Upper lobe of left lung (tissue), 6 donors: ENCODE results near the gene EVL. TPM values are rescaled to one million over a fixed set of nuclear protein-coding genes. Genes with fewer than 3 reads are reported as not detected.

Experiments
- ATAC-seq, 2 donors: fragments of 200-7000 bp; cut with Tn5 transposase; one replicate each; pipeline ENCODE4 v1.9.1; 2022; ENCODE audit warnings: mild to moderate bottlenecking in 2 of 2, moderate library complexity in 2 of 2; ENCODE audit not compliant: low FRiP score in 2 of 2
- DNase-seq, 2 donors: peaks; one replicate each; pipeline ENCODE4 v3.0.0-alpha.2; 2019 to 2020
- H3K27ac ChIP-seq, 4 donors: fragments of 200-600 bp; sonication (generic); one replicate each; pipeline ENCODE4 v1.5.1; 2016 to 2019
- H3K27me3 ChIP-seq, 4 donors: fragments of 200-600 bp; sonication (generic); one replicate each; pipeline ENCODE4 v1.5.1; 2017 to 2019
- H3K36me3 ChIP-seq, 4 donors: fragments of 200-600 bp; sonication (generic); one replicate each; pipeline ENCODE4 v1.5.1; 2016 to 2019
- H3K4me1 ChIP-seq, 4 donors: fragments of 200-600 bp; sonication (generic); one replicate each; pipeline ENCODE4 v1.5.1; 2018 to 2019
- H3K4me3 ChIP-seq, 4 donors: fragments of 200-600 bp; sonication (generic); one replicate each; pipeline ENCODE4 v1.5.1; 2017 to 2019; ENCODE audit warnings: mild to moderate bottlenecking in 2 of 4, moderate library complexity in 1 of 4
- H3K9me3 ChIP-seq, 4 donors: fragments of 200-600 bp; sonication (generic); one replicate each; pipeline ENCODE4 v1.5.1; 2018 to 2019
- EP300 ChIP-seq, 4 donors: sonication (generic); formaldehyde crosslinking; IDR thresholded peaks; one replicate each; pipeline ENCODE4 v1.5.1; 2017; ENCODE audit warnings: antibody characterized with exemption in 4 of 4, control low read depth in 2 of 4
- POLR2A ChIP-seq, 4 donors: fragments of 450-650 bp; IDR thresholded peaks; one replicate each; pipeline ENCODE4 v1.5.1; 2016 to 2017; ENCODE audit warnings: antibody characterized with exemption in 4 of 4, mild to moderate bottlenecking in 2 of 4
- POLR2AphosphoS5 ChIP-seq, 2 donors: sonication (generic); formaldehyde crosslinking; IDR thresholded peaks; one replicate each; pipeline ENCODE4 v1.5.1; 2017; ENCODE audit warnings: antibody characterized with exemption in 2 of 2
- WGBS, 2 donors: methylation state at CpG; one replicate each; pipeline ENCODE4 v1.1.5; 2017 to 2018; 5-methylcytosine and 5-hydroxymethylcytosine counted together
- total RNA-seq, 6 donors: library from RNA; depleted of rRNA in 4 of 6; stranded (reverse); fragments of >200 nt in 4 of 6; gene quantifications; one replicate each; pipeline versions ENCODE4 v1.1.0 to v1.2.1, GENCODE V29; 2016 to 2021
- TF ChIP-seq, protein P1 (sequence below), 6 experiments: fragments of 450-650 bp in 4 of 6; fragments of 200-600 bp in 2 of 6; sonication (generic) in 2 of 6; IDR thresholded peaks; one replicate each; pipeline ENCODE4 v1.5.1; 2016 to 2019; ENCODE audit warnings: antibody characterized with exemption in 6 of 6
- donor health status: DM: no; HTN: no; CAD: no; lungs with moderate emphysema.
- donor health status: DM: no; HTN: yes; CAD: no; lungs with severe emphysema.

The EVL gene
- total RNA-seq, 6 donors from 2014 or later, result 69.6 to 222 (median 140) TPM

DNA sequence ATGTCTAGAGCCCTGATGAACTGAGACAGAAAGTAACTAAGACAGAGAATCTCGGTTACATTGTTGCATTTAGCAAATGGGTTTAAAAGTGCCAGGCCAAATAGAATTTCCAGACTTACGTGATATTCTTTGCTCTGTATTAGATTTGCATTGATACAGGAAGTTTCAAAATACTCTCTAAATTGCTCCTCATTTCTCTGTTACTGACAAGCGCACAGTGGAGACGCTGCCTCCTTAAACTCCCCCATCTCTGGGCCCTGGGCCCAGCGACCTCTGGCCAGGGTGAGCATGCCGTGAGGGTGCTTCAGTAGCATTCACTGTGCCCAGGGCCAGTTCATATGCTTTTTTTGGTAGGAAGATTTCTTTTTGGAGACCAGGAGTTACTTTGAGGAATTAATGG, 22.9 kb upstream of the EVL start:
- no peaks in the 10 kb centered on the region for H3K9me3 ChIP-seq
- 73 to 77% methylated on average over 6 of the region's 6 CpGs for WGBS, 2 donors
- ATAC-seq, result peak in 1 of 2 donors; percentile 24
- no peaks in the 10 kb centered on the region for H3K36me3 ChIP-seq
- H3K4me1 ChIP-seq, result peaks cover 0 to 9% (median 3%) of the 10 kb centered on the region in 4 donors
- H3K4me3 ChIP-seq, result no peak overlapping the region
- H3K27ac ChIP-seq, result no peak overlapping the region
- TF ChIP-seq POLR2AphosphoS5 (IDR thresholded peaks at IDR 0.05), result no peak
- no peak for TF ChIP-seq POLR2A (IDR thresholded peaks at IDR 0.05)
- no peak for TF ChIP-seq EP300 (IDR thresholded peaks at IDR 0.05)
- TF ChIP-seq, protein P1, sequence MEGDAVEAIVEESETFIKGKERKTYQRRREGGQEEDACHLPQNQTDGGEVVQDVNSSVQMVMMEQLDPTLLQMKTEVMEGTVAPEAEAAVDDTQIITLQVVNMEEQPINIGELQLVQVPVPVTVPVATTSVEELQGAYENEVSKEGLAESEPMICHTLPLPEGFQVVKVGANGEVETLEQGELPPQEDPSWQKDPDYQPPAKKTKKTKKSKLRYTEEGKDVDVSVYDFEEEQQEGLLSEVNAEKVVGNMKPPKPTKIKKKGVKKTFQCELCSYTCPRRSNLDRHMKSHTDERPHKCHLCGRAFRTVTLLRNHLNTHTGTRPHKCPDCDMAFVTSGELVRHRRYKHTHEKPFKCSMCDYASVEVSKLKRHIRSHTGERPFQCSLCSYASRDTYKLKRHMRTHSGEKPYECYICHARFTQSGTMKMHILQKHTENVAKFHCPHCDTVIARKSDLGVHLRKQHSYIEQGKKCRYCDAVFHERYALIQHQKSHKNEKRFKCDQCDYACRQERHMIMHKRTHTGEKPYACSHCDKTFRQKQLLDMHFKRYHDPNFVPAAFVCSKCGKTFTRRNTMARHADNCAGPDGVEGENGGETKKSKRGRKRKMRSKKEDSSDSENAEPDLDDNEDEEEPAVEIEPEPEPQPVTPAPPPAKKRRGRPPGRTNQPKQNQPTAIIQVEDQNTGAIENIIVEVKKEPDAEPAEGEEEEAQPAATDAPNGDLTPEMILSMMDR (IDR thresholded peaks at IDR 0.05), result no peak
- DNase-seq, result no peak
- no peaks in the 10 kb centered on the region for H3K27me3 ChIP-seq

DNA sequence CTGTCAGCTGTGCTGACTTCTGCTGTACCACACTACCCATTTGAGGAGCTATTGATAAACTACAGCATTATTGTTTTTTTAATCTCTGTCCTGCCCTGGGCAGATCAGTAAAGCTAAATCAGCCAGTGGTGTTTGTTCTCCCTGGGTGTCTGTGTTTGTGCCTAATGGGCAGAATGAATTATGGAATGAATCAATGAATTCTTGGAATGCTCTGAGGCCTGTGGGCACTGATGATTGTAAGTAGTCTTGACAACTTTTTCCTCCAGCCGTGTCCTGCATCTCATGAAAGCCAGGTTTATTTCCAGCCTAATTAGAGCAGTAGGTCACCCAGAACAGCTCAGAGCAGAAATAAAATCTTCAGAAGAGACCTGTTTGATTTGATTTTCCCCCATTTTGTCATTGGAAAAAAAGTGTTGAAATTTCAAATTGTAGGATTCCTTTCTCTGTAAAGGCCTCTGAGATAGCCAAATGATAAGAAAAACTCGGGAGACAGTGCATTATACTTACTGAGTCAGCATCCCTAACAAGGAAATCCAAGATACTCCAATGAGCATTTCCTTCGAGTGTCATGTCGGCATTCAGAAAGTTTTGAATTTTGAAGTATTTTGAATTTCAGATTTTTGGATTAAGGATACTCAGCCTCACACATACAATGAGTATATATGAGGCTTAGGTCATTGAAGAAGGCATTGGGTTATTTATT, 19.4 kb upstream of the EVL start:
- no peaks in the 10 kb centered on the region for H3K27me3 ChIP-seq
- H3K9me3 ChIP-seq, result no peaks in the 10 kb centered on the region
- no peaks in the 10 kb centered on the region for H3K36me3 ChIP-seq
- no peak for ATAC-seq
- no peak overlapping the region for H3K27ac ChIP-seq
- peaks cover 0 to 4% (median 0%) of the 10 kb centered on the region in 4 donors for H3K4me1 ChIP-seq
- WGBS, 2 donors, result 81 to 86% methylated on average over 4 of the region's 4 CpGs
- no peak overlapping the region for H3K4me3 ChIP-seq
- TF ChIP-seq EP300 (IDR thresholded peaks at IDR 0.05), result no peak
- TF ChIP-seq POLR2A (IDR thresholded peaks at IDR 0.05), result no peak
- no peak for TF ChIP-seq POLR2AphosphoS5 (IDR thresholded peaks at IDR 0.05)
- TF ChIP-seq, protein P1 (IDR thresholded peaks at IDR 0.05), result no peak
- DNase-seq, result no peak

DNA sequence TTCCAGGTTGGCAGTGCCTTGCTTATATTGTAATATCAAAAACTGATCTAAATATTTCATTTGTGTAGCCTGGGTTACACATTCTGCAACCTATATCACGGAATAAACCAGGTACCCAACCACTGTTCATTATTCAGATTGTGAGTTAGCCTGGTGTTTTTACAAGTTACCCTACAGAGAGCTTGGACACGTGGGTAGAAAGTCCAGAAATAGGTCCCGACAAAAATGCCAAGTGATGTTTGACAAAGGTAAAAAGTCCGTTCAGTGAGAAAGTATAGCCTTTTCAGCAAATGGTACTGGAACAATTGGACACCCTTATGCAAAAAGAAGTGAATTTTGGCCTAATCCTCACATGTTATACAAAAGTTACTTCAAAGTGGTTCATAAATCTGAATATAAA, 17.6 kb upstream of the EVL start:
- TF ChIP-seq EP300 (IDR thresholded peaks at IDR 0.05) (no peak), POLR2AphosphoS5 (IDR thresholded peaks at IDR 0.05) (no peak), POLR2A (IDR thresholded peaks at IDR 0.05) (no peak)
- TF ChIP-seq, protein P1 (IDR thresholded peaks at IDR 0.05), result no peak
- H3K27ac ChIP-seq, result no peak overlapping the region
- H3K4me3 ChIP-seq, result no peak overlapping the region
- no peaks in the 10 kb centered on the region for H3K36me3 ChIP-seq
- peaks cover 0 to 8% (median 0%) of the 10 kb centered on the region in 4 donors for H3K4me1 ChIP-seq
- WGBS, 2 donors, result 92 to 96% methylated on average over 4 of the region's 4 CpGs
- H3K9me3 ChIP-seq, result no peaks in the 10 kb centered on the region
- DNase-seq, result no peak
- no peak for ATAC-seq
- H3K27me3 ChIP-seq, result no peaks in the 10 kb centered on the region

DNA sequence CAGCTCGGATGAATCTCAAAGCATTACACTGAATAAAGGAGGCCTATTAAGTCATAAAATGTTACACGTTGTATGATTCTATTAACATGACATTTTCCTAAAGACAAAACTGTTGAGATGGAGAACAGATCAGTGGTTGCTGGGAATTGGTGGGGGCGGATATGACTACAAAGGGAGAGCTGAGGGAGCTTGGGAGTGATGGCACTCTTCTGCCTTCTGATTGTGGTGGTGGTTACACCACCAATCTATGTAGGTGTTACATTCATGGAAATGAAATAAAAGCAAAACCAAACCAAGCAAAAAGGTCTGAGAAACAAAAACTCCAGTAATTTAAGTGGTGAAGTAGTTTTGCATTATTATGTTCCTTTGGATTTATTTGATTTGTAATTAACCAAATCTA, 16.4 kb upstream of the EVL start:
- peaks cover 0 to 8% (median 0%) of the 10 kb centered on the region in 4 donors for H3K4me1 ChIP-seq
- no peak for ATAC-seq
- no peaks in the 10 kb centered on the region for H3K27me3 ChIP-seq
- no peak overlapping the region for H3K4me3 ChIP-seq
- no peak overlapping the region for H3K27ac ChIP-seq
- WGBS, 2 donors, result 85 to 87% methylated on average over 3 of the region's 3 CpGs
- no peaks in the 10 kb centered on the region for H3K9me3 ChIP-seq
- H3K36me3 ChIP-seq, result no peaks in the 10 kb centered on the region
- no peak for TF ChIP-seq POLR2A (IDR thresholded peaks at IDR 0.05)
- TF ChIP-seq EP300 (IDR thresholded peaks at IDR 0.05), result no peak
- TF ChIP-seq, protein P1 (IDR thresholded peaks at IDR 0.05), result no peak
- no peak for TF ChIP-seq POLR2AphosphoS5 (IDR thresholded peaks at IDR 0.05)
- DNase-seq, result no peak

DNA sequence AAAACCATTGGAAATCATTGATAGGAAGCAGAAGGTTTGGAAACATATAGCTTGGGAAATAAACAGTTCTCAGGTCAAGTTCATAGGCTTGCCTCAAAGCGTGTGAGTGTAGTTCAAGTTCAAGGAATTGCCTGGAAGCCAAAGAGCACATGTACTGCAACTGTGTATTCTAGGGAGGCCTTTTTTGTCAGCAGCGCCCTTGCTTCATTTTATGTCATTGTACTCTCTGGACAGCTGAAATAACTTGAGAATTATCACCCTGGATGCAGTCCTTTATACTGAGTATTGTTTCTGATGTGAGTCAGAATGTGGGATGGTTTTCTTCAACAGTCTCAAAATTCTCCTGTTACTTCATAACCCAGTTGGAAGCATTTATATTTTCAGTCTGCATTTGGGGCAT, 16.0 kb upstream of the EVL start:
- Histone ChIP-seq H3K27me3 (no peaks in the 10 kb centered on the region), H3K27ac (no peak overlapping the region), H3K9me3 (no peaks in the 10 kb centered on the region), H3K4me1 (peaks cover 0 to 8% (median 0%) of the 10 kb centered on the region in 4 donors), H3K4me3 (no peak overlapping the region), H3K36me3 (no peaks in the 10 kb centered on the region)
- TF ChIP-seq, protein P1 (IDR thresholded peaks at IDR 0.05), result no peak
- TF ChIP-seq POLR2A (IDR thresholded peaks at IDR 0.05) (no peak), EP300 (IDR thresholded peaks at IDR 0.05) (no peak), POLR2AphosphoS5 (IDR thresholded peaks at IDR 0.05) (no peak)
- DNase-seq, result no peak
- peak in 1 of 2 donors; percentile 51 for ATAC-seq
- WGBS, 2 donors, result 80 to 84% methylated on average over 2 of the region's 2 CpGs
